Mesendoderm (in vitro differentiated cells): ENCODE results near the gene RAPGEF4.

ENCODE experiments used
- DNase-seq: peaks from one replicate; pipeline ENCODE4 v3.0.0; 2013
- H2AK5ac ChIP-seq: 2 replicates; pipeline ENCODE4 v1.6.1; 2013; ENCODE audit warnings: low read length, inconsistent platforms
- H2BK120ac ChIP-seq: 2 replicates; pipeline ENCODE4 v1.6.1; 2013; ENCODE audit warnings: low read depth, mild to moderate bottlenecking, low read length, moderate library complexity, mixed read lengths
- H2BK15ac ChIP-seq: replicated peaks from 2 replicates; pipeline ENCODE4 v1.6.1; 2013; ENCODE audit warnings: low read depth, mild to moderate bottlenecking, moderate library complexity
- H2BK5ac ChIP-seq: 2 replicates; pipeline ENCODE4 v1.6.1; 2013; ENCODE audit warnings: low read length, inconsistent platforms
- H3K18ac ChIP-seq: 2 replicates; pipeline ENCODE4 v1.6.1; 2013; ENCODE audit warnings: mild to moderate bottlenecking, low read length, mixed read lengths
- H3K23ac ChIP-seq: one replicate; pipeline ENCODE4 v1.6.1; 2013; ENCODE audit warnings: low read length
- H3K27ac ChIP-seq: 2 replicates; pipeline ENCODE4 v1.5.1; 2013; ENCODE audit warnings: low read depth, mild to moderate bottlenecking, inconsistent platforms, low read length, moderate library complexity
- H3K27me3 ChIP-seq: 2 replicates; pipeline ENCODE4 v1.6.1; 2013; ENCODE audit warnings: low read length, control low read depth, mild to moderate bottlenecking, inconsistent platforms; ENCODE audit not compliant: insufficient read depth, poor library complexity
- H3K36me3 ChIP-seq: 2 replicates; pipeline ENCODE4 v1.6.1; 2013; ENCODE audit warnings: low read length, inconsistent platforms; ENCODE audit not compliant: control insufficient read depth, insufficient read depth
- H3K4ac ChIP-seq: one replicate; pipeline ENCODE4 v1.6.1; 2013; ENCODE audit warnings: low read depth, mild to moderate bottlenecking, low read length, moderate library complexity
- H3K4me1 ChIP-seq: 2 replicates; pipeline ENCODE4 v1.6.1; 2013; ENCODE audit warnings: low read depth, low read length, inconsistent platforms; ENCODE audit not compliant: control insufficient read depth
- H3K4me2 ChIP-seq: 2 replicates; pipeline ENCODE4 v1.6.1; 2013; ENCODE audit warnings: low read length
- H3K4me3 ChIP-seq: 2 replicates; pipeline ENCODE4 v1.5.1; 2013; ENCODE audit warnings: mild to moderate bottlenecking, low read length
- H3K56ac ChIP-seq: one replicate; pipeline ENCODE4 v1.6.1; 2013; ENCODE audit warnings: low read length
- H3K79me1 ChIP-seq: 2 replicates; pipeline ENCODE4 v1.6.1; 2013; ENCODE audit warnings: low read length, inconsistent platforms
- H3K79me2 ChIP-seq: 2 replicates; pipeline ENCODE4 v1.6.1; 2013; ENCODE audit warnings: mild to moderate bottlenecking, low read length; ENCODE audit not compliant: control insufficient read depth, insufficient read depth
- H3K9ac ChIP-seq: 2 replicates; pipeline ENCODE4 v1.6.1; 2013; ENCODE audit warnings: low read length, inconsistent platforms
- H4K5ac ChIP-seq: one replicate; pipeline ENCODE4 v1.6.1; 2013; ENCODE audit warnings: low read length
- H4K8ac ChIP-seq: one replicate; pipeline ENCODE4 v1.6.1; 2013; ENCODE audit warnings: low read depth, mild to moderate bottlenecking, control low read depth, low read length, moderate library complexity
- WGBS: extraction: QIAGEN DNeasy Blood & Tissue Kit; methylation state at CpG from one replicate; pipeline ENCODE4 v1.1.7; 2013; ENCODE audit warnings: low lambda C conversion rate, missing lambda C conversion rate; ENCODE audit not compliant: insufficient coverage; ENCODE audit errors: extremely low coverage; 5-methylcytosine and 5-hydroxymethylcytosine counted together

The RAPGEF4 gene

DNA sequence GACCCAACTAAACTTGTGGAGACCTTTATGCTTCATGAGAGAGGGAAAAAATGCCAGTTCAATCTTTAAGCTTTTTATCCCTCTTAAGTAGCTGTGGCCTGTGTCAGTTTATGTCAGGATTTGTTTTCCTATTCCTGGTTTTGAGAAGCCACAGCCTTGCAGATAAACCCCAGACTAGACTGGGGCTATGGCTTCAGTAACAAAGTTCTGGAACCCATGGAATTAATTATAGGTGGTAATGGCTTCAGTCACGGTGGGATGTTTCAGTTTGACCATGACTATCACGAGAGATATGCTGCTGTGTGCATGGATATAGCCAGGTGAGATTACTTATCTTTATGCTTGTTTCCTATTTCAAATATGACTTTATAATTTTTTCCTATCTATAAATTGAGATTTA, 134.8 kb downstream of the RAPGEF4 start:
- Histone ChIP-seq H3K36me3 (no peaks in the 10 kb centered on the region), H3K4ac (no peak overlapping the region), H3K18ac (no peak overlapping the region), H2BK15ac (no peak overlapping the region), H3K27me3 (no peaks in the 10 kb centered on the region), H3K4me3 (no peak overlapping the region), H3K79me2 (no peaks in the 10 kb centered on the region), H3K79me1 (no peaks in the 10 kb centered on the region), H2AK5ac (no peak overlapping the region), H3K4me1 (no peaks in the 10 kb centered on the region), H3K56ac (no peak overlapping the region), H4K5ac (no peak overlapping the region), H3K23ac (no peak overlapping the region), H4K8ac (no peak overlapping the region), H3K9ac (no peak overlapping the region), H2BK5ac (no peak overlapping the region), H2BK120ac (no peak overlapping the region), H3K4me2 (no peak overlapping the region), H3K27ac (no peak overlapping the region)
- no CpG with 5 or more reads among the region's 2 CpGs for WGBS
- DNase-seq, result no peak

DNA sequence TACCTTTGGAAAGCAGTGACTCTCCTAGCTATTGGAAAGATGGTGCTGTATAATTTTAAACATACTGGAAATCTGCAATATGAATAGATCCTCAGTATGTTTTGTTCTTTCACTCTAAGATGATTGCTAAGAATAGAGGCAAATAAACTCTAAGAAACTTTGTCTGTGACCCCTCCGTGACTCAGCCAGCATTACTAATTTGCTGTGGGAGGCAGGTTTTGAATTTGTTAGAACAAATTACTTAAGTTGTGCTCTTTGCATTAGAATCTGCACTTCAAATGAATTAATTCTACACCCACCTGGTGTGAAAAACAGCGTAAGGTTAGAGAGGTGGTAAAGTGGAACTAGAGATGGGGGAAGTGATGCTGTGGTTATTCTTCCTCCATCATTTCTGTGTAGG, 142.2 kb downstream of the RAPGEF4 start:
- Histone ChIP-seq H4K8ac (no peak overlapping the region), H3K79me2 (no peaks in the 10 kb centered on the region), H3K56ac (no peak overlapping the region), H3K23ac (no peak overlapping the region), H3K9ac (no peak overlapping the region), H4K5ac (no peak overlapping the region), H2BK120ac (no peak overlapping the region), H3K4me1 (no peaks in the 10 kb centered on the region), H3K27ac (no peak overlapping the region), H2BK5ac (no peak overlapping the region), H3K36me3 (no peaks in the 10 kb centered on the region), H3K4me3 (no peak overlapping the region), H3K18ac (no peak overlapping the region), H2BK15ac (no peak overlapping the region), H3K4ac (no peak overlapping the region), H3K4me2 (no peak overlapping the region), H3K79me1 (no peaks in the 10 kb centered on the region), H3K27me3 (no peaks in the 10 kb centered on the region), H2AK5ac (no peak overlapping the region)
- no peak for DNase-seq
- WGBS, result no CpG with 5 or more reads among the region's 2 CpGs

- no peak overlapping the region for H2BK15ac ChIP-seq
- H4K5ac ChIP-seq, result no peak overlapping the region
- no peak overlapping the region for H2BK5ac ChIP-seq
- no peaks in the 10 kb centered on the region for H3K36me3 ChIP-seq
- H3K56ac ChIP-seq, result no peak overlapping the region
- no peak overlapping the region for H3K4ac ChIP-seq
- no peaks in the 10 kb centered on the region for H3K4me1 ChIP-seq
- no peak overlapping the region for H3K4me2 ChIP-seq
- H3K4me3 ChIP-seq, result no peak overlapping the region
- no peaks in the 10 kb centered on the region for H3K27me3 ChIP-seq
- no peak overlapping the region for H3K27ac ChIP-seq
- WGBS, result no CpG with 5 or more reads among the region's 1 CpG
- no peak overlapping the region for H2AK5ac ChIP-seq
- H3K79me1 ChIP-seq, result no peaks in the 10 kb centered on the region
- H2BK120ac ChIP-seq, result no peak overlapping the region
- no peak overlapping the region for H3K18ac ChIP-seq
- no peak for DNase-seq
- no peak overlapping the region for H4K8ac ChIP-seq
- no peak overlapping the region for H3K23ac ChIP-seq
- no peaks in the 10 kb centered on the region for H3K79me2 ChIP-seq
- H3K9ac ChIP-seq, result no peak overlapping the region
These were observed 142.6 kb downstream of the RAPGEF4 start for GRCh38 chr2:172878260-172878659.

DNA sequence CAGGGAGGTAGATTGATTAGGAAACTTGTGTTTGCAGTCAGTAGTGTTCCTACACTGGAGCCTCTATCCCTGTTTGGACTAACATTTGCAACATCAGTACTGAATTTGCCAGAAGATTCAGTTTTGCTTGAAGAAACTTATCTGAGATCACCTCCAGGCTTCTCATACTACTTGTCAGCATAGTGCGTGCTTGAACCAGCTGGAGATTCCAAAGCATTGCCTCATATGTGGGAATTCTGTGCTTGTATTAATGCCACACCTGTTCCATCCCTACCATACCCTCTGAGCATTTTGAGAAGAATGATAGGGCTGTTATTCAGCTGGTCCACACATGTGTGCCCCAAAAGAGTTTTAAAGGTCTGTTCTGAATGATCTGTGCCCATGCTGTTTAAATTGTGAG, 148.7 kb downstream of the RAPGEF4 start:
- H4K5ac ChIP-seq, result no peak overlapping the region
- H4K8ac ChIP-seq, result no peak overlapping the region
- no peak overlapping the region for H3K23ac ChIP-seq
- no peak overlapping the region for H2BK15ac ChIP-seq
- no peaks in the 10 kb centered on the region for H3K36me3 ChIP-seq
- H3K9ac ChIP-seq, result no peak overlapping the region
- no peak overlapping the region for H2BK5ac ChIP-seq
- H3K4me3 ChIP-seq, result no peak overlapping the region
- DNase-seq, result no peak
- no peak overlapping the region for H3K4ac ChIP-seq
- H3K79me1 ChIP-seq, result no peaks in the 10 kb centered on the region
- H3K4me1 ChIP-seq, result no peaks in the 10 kb centered on the region
- H2AK5ac ChIP-seq, result no peak overlapping the region
- WGBS, result no CpG with 5 or more reads among the region's 1 CpG
- no peaks in the 10 kb centered on the region for H3K79me2 ChIP-seq
- H3K4me2 ChIP-seq, result no peak overlapping the region
- no peaks in the 10 kb centered on the region for H3K27me3 ChIP-seq
- no peak overlapping the region for H3K18ac ChIP-seq
- H3K56ac ChIP-seq, result no peak overlapping the region
- no peak overlapping the region for H3K27ac ChIP-seq
- H2BK120ac ChIP-seq, result no peak overlapping the region

DNA sequence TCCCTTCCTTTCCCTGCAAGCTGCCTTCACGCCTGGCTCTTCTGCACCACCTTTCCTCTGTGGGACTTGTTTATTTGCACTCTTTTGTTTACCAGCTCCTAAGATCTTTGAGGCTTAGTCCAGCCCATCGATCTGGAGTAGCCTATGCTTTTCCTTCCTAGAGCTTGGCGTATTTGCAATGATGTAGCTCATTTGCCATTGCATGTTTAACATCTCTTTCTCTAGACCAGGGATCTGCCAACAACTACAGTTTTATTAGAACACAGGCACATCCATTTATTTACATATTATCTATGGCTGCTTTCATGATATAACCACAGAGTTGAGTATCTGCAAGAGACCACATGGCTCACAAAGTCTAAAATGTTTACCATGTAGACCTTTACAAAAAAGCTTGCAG, 150.4 kb downstream of the RAPGEF4 start:
- H3K79me1 ChIP-seq, result no peaks in the 10 kb centered on the region
- no peak overlapping the region for H4K8ac ChIP-seq
- no peak overlapping the region for H2BK5ac ChIP-seq
- H3K9ac ChIP-seq, result no peak overlapping the region
- no peak overlapping the region for H3K4me3 ChIP-seq
- H2AK5ac ChIP-seq, result no peak overlapping the region
- no CpG with 5 or more reads among the region's 3 CpGs for WGBS
- H3K4me1 ChIP-seq, result no peaks in the 10 kb centered on the region
- no peak overlapping the region for H3K27ac ChIP-seq
- H3K79me2 ChIP-seq, result no peaks in the 10 kb centered on the region
- H3K56ac ChIP-seq, result no peak overlapping the region
- no peak overlapping the region for H3K4ac ChIP-seq
- H4K5ac ChIP-seq, result no peak overlapping the region
- no peak for DNase-seq
- H3K27me3 ChIP-seq, result no peaks in the 10 kb centered on the region
- H3K23ac ChIP-seq, result no peak overlapping the region
- H3K18ac ChIP-seq, result no peak overlapping the region
- H2BK120ac ChIP-seq, result no peak overlapping the region
- no peak overlapping the region for H3K4me2 ChIP-seq
- H2BK15ac ChIP-seq, result no peak overlapping the region
- H3K36me3 ChIP-seq, result no peaks in the 10 kb centered on the region

DNA sequence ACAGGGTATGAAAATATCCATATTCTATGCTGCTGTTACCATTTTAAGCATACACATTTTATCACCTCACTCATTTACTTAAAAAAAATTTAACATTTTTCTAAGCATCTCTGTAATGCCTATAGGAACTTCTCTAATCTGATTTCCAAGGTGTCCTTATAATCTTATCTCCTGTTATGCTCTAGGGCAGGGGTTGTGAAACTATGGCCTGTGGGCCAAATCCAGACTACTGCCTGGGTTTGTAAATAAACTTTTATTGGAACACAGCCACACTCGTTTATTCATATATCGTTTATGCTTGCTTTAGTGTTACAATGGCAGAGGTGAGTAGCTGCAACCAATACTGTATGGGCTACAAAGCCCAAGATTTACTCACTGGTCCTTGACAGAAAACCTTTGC, 151.6 kb downstream of the RAPGEF4 start:
- Histone ChIP-seq H3K79me2 (no peaks in the 10 kb centered on the region), H3K79me1 (no peaks in the 10 kb centered on the region), H3K9ac (no peak overlapping the region), H3K4me1 (no peaks in the 10 kb centered on the region), H3K23ac (no peak overlapping the region), H3K27ac (no peak overlapping the region), H2BK5ac (no peak overlapping the region), H4K5ac (no peak overlapping the region), H4K8ac (no peak overlapping the region), H2BK120ac (no peak overlapping the region), H2AK5ac (no peak overlapping the region), H3K4ac (no peak overlapping the region), H3K4me3 (no peak overlapping the region), H3K27me3 (no peaks in the 10 kb centered on the region), H3K4me2 (no peak overlapping the region), H3K36me3 (no peaks in the 10 kb centered on the region), H2BK15ac (no peak overlapping the region), H3K56ac (no peak overlapping the region), H3K18ac (no peak overlapping the region)
- WGBS, result no CpG with 5 or more reads among the region's 2 CpGs
- no peak for DNase-seq
